OCI-LY3 (cell line): ENCODE measurements around the gene COX7A2.

Experiments used
- CTCF ChIP-seq: fragments of 200-600, 300-600 bp; sonication (generic); IDR thresholded peaks from 2 replicates; pipeline ENCODE4 v1.5.1; 2014; ENCODE audit warnings: antibody characterized with exemption, low read length, low read depth
- EZH2phosphoT487 ChIP-seq: fragments of 200-600 bp; shearing (Covaris generic); IDR thresholded peaks from 2 replicates; pipeline ENCODE4 v1.6.1; 2018; ENCODE audit warnings: antibody characterized with exemption, mixed run types, low read depth

DNA sequence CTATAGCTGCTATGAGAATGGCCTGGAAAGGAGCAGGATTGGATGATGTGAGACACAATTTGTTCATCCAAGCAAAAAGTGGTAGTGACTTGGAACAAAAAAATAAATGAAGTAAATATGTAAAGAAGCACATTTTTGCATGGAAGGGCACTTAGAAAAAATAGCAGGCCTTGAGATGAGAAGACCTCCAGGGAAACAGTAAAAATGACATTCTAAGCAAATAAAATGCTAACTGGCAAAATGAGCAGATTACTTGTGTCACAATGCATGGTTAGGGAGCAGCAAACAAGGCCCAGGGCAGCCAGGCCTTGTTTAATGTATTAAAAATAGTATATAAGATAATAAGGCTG lies 19.8 kb upstream of the COX7A2 start:
- TF ChIP-seq CTCF: no peak
- no peak for TF ChIP-seq EZH2phosphoT487
